A673 (cell line): ENCODE results near the gene TMEM62. TPM values are rescaled to one million over a fixed set of nuclear protein-coding genes. Genes with fewer than 3 reads are reported as not detected.
"Not testable (repeated sequence)": the region's sequence is repeated elsewhere in the genome, so short reads cannot be mapped to it uniquely, and the experiment has no call there.

Source experiments
- BruUV-seq: library from RNA; stranded (reverse); fragments of 400-500 nt; replicated peaks from 2 replicates; lab custom pipeline; 2021; lab: Mats Ljungman, UMichigan
- CTCF ChIA-PET: fragments of 300-600 bp; sonication (Branson Sonifier 250); formaldehyde crosslinking; loops from one replicate; lab custom pipeline; 2022; ENCODE audit warnings: antibody characterized with exemption; lab: Charles Lee
- POLR2A ChIA-PET: fragments of 300-600 bp; sonication (Branson Sonifier 250); formaldehyde crosslinking; loops from one replicate; lab custom pipeline; 2022; ENCODE audit warnings: antibody characterized with exemption; ENCODE audit not compliant: low non-redundant PET; lab: Charles Lee
- DNase-seq: peaks from one replicate; pipeline ENCODE4 v3.0.0-alpha.2; 2015; ENCODE audit warnings: low spot score
- H3K27ac ChIP-seq: fragments of 200-600 bp; sonication (generic); 2 replicates; pipeline ENCODE4 v1.5.1; 2016; ENCODE audit warnings: mixed run types, low read depth, mild to moderate bottlenecking, mixed read lengths, antibody characterized with exemption, low read length; ENCODE audit not compliant: poor library complexity, severe bottlenecking
- H3K27me3 ChIP-seq: fragments of 200-600 bp; sonication (generic); replicated peaks from 2 replicates; pipeline ENCODE4 v1.6.1; 2017; ENCODE audit warnings: mixed run types, low read depth, mild to moderate bottlenecking, mixed read lengths, antibody characterized with exemption, low read length; ENCODE audit not compliant: insufficient read depth, poor library complexity
- H3K36me3 ChIP-seq: fragments of 200-600 bp; sonication (generic); 2 replicates; pipeline ENCODE4 v1.6.1; 2016; ENCODE audit warnings: mixed run types, mild to moderate bottlenecking, mixed read lengths, antibody characterized with exemption, low read length; ENCODE audit not compliant: insufficient read depth, poor library complexity, severe bottlenecking
- H3K4me1 ChIP-seq: fragments of 200-600 bp; sonication (generic); 2 replicates; pipeline ENCODE4 v1.6.1; 2017; ENCODE audit warnings: mixed run types, mild to moderate bottlenecking, mixed read lengths, antibody characterized with exemption, low read length; ENCODE audit not compliant: insufficient read depth, poor library complexity, severe bottlenecking
- H3K4me3 ChIP-seq: fragments of 200-600 bp; sonication (generic); 2 replicates; pipeline ENCODE4 v1.5.1; 2016; ENCODE audit warnings: low read depth, mixed run types, mild to moderate bottlenecking, mixed read lengths, low read length; ENCODE audit not compliant: poor library complexity, severe bottlenecking
- H3K9me3 ChIP-seq: fragments of 200-600 bp; sonication (generic); 2 replicates; pipeline ENCODE4 v1.6.1; 2016; ENCODE audit warnings: mixed run types, low read depth, mild to moderate bottlenecking, mixed read lengths, antibody characterized with exemption, low read length; ENCODE audit not compliant: poor library complexity, severe bottlenecking
- CTCF ChIP-seq: fragments of 300-800, 200-600 bp; sonication (generic); conservative IDR thresholded peaks from 2 replicates; pipeline ENCODE4 v1.5.1; 2017; ENCODE audit warnings: low read depth, mild to moderate bottlenecking, antibody characterized with exemption, low read length, moderate library complexity, mixed read lengths
- EZH2 ChIP-seq: fragments of 200-600 bp; sonication (generic); IDR thresholded peaks from 2 replicates; pipeline ENCODE4 v1.6.1; 2017; ENCODE audit warnings: borderline replicate concordance, low read depth, mild to moderate bottlenecking, mixed read lengths, antibody characterized with exemption, low read length; ENCODE audit not compliant: poor library complexity, severe bottlenecking
- intact Hi-C: fragments of 100-400 bp; cut with micrococcal nuclease; formaldehyde crosslinking; loops from one replicate; pipeline ENCODE4 v1.10.0; 2022; ENCODE audit not compliant: unreplicated experiment
- total RNA-seq: library from RNA; stranded (reverse); gene quantifications from 2 replicates; pipeline ENCODE4 v1.2.3, GENCODE V29; 2021

Gene TMEM62
- total RNA-seq, 1 experiment from 2014 or later = 5.4 TPM

GRCh38 chr15:43169888-43170287 is 36.5 kb downstream of the TMEM62 start:
- intact Hi-C loops = no loop called here
- Histone ChIP-seq H3K27me3 (no peaks in the 10 kb centered on the region), H3K4me1 (no peaks in the 10 kb centered on the region), H3K9me3 (no peaks in the 10 kb centered on the region), H3K4me3 (no peak overlapping the region), H3K27ac (no peak overlapping the region), H3K36me3 (no peaks in the 10 kb centered on the region)
- no peak for DNase-seq
- BruUV-seq = no TSS peak
- POLR2A ChIA-PET = no interaction called here
- TF ChIP-seq CTCF (no peak), EZH2 (no peak)
- CTCF ChIA-PET = no interaction called here

- CTCF ChIA-PET, POLR2A ChIA-PET: not testable (repeated sequence)
Observed at GRCh38 chr15:43175656-43176309, 42.4 kb downstream of the TMEM62 start.

GRCh38 chr15:43177147-43177546 is 43.8 kb downstream of the TMEM62 start:
- POLR2A ChIA-PET, H3K4me3 ChIP-seq, DNase-seq, H3K9me3 ChIP-seq, H3K4me1 ChIP-seq, BruUV-seq, intact Hi-C loops, H3K36me3 ChIP-seq, H3K27ac ChIP-seq, H3K27me3 ChIP-seq, CTCF ChIA-PET: not testable (repeated sequence)

More at GRCh38 chr15:43175656-43176309, 42.4 kb downstream of the TMEM62 start:
- intact Hi-C loops, H3K27me3 ChIP-seq, H3K36me3 ChIP-seq, H3K4me3 ChIP-seq, H3K4me1 ChIP-seq, H3K27ac ChIP-seq, BruUV-seq, H3K9me3 ChIP-seq, DNase-seq: not testable (repeated sequence)

- H3K4me1 ChIP-seq = no peaks in the 10 kb centered on the region
- intact Hi-C loops = no loop called here
- TF ChIP-seq CTCF = no peak
- no peak for TF ChIP-seq EZH2
- ChIA-PET CTCF (no interaction called here), POLR2A (no interaction called here)
- H3K27ac ChIP-seq = no peak overlapping the region
- no peaks in the 10 kb centered on the region for H3K9me3 ChIP-seq
- BruUV-seq = no TSS peak
- H3K36me3 ChIP-seq = no peaks in the 10 kb centered on the region
- H3K27me3 ChIP-seq = no peaks in the 10 kb centered on the region
- no peak overlapping the region for H3K4me3 ChIP-seq
- no peak for DNase-seq
Observed at GRCh38 chr15:43183270-43183669, 49.9 kb downstream of the TMEM62 start.
